GM12878 (cell line): Measurements from ENCODE around the gene JMJD4. TPM values are rescaled to one million over a fixed set of nuclear protein-coding genes. Genes with fewer than 3 reads are reported as not detected.
A peak's percentile ranks its signal among the peaks of the same experiment; 100 is the strongest.

Source experiments
- ATAC-seq: fragments of 200-7000 bp; cut with Tn5 transposase; 3 replicates; pipeline ENCODE4 v1.9.1; 2020; ENCODE audit warnings: mild to moderate bottlenecking, moderate library complexity
- BruUV-seq: library from RNA; stranded (reverse); fragments of 400-500 nt; replicated peaks from 2 replicates; lab custom pipeline; 2021; lab: Mats Ljungman, UMichigan
- CTCF ChIA-PET: fragments of 300-600 bp; sonication (Branson Sonifier 250); formaldehyde crosslinking; extraction: SDS; loops from one replicate; lab custom pipeline; 2021; ENCODE audit warnings: inconsistent platforms; lab: Yijun Ruan, JAX
- POLR2A ChIA-PET: fragments of 350-600 bp; formaldehyde crosslinking; extraction: SDS; loops from one replicate; lab custom pipeline; 2021; ENCODE audit warnings: inconsistent platforms; lab: Charles Lee
- RAD21 ChIA-PET: fragments of 300-600 bp; sonication (Branson Sonifier 250); formaldehyde crosslinking; loops from one replicate; lab custom pipeline; 2023; ENCODE audit warnings: antibody characterized with exemption; ENCODE audit not compliant: unreplicated experiment; lab: Charles Lee
- SMC1A ChIA-PET: fragments of 300-600 bp; sonication (Branson Sonifier 250); formaldehyde crosslinking; loops from one replicate; lab custom pipeline; 2023; ENCODE audit not compliant: unreplicated experiment, uncharacterized antibody; lab: Charles Lee
- DNase-seq: peaks from one replicate; pipeline ENCODE4 v3.0.0-alpha.2; 2011; ENCODE audit warnings: low read depth, low spot score
- FAIRE-seq: peaks from 3 replicates; lab custom pipeline; 2011; peaks lifted over from hg19 to GRCh38; lab: Jason Lieb, UNC
- H2AFZ ChIP-seq: 2 replicates; pipeline ENCODE4 v1.6.0; 2011; ENCODE audit warnings: low read depth, low read length, control low read depth; ENCODE audit not compliant: control insufficient read depth
- H3K27ac ChIP-seq: 2 replicates; pipeline ENCODE4 v1.5.1; 2011; ENCODE audit warnings: control low read depth; ENCODE audit not compliant: control insufficient read depth, insufficient read depth
- H3K27me3 ChIP-seq, 2 experiments: replicated peaks in 1 of 2; 2 replicates each; pipeline versions ENCODE4 v1.6.0 to v1.6.1; 2011; ENCODE audit warnings: low read length in 1 of 2; ENCODE audit not compliant: control insufficient read depth in 2 of 2, insufficient read depth in 2 of 2
- H3K36me3 ChIP-seq, 2 experiments: 2 replicates each; pipeline ENCODE4 v1.5.1; 2011; ENCODE audit warnings: low read length in 1 of 2; ENCODE audit not compliant: control insufficient read depth in 2 of 2, insufficient read depth in 2 of 2
- H3K4me1 ChIP-seq: 2 replicates; pipeline ENCODE4 v1.6.1; 2011; ENCODE audit warnings: mild to moderate bottlenecking, low read length, moderate library complexity, mixed read lengths; ENCODE audit not compliant: control insufficient read depth, insufficient read depth
- H3K4me2 ChIP-seq: 2 replicates; pipeline ENCODE4 v1.6.0; 2011; ENCODE audit warnings: control low read depth; ENCODE audit not compliant: control insufficient read depth, insufficient read depth
- H3K4me3 ChIP-seq: fragments of 200-600 bp; sonication (generic); 2 replicates; pipeline ENCODE4 v1.5.1; 2016
- H3K79me2 ChIP-seq: 2 replicates; pipeline ENCODE4 v1.6.0; 2011; ENCODE audit warnings: low read length; ENCODE audit not compliant: control insufficient read depth, insufficient read depth
- H3K9ac ChIP-seq: 2 replicates; pipeline ENCODE4 v1.8.0; 2011; ENCODE audit warnings: low read length, control low read depth, mixed read lengths; ENCODE audit not compliant: control insufficient read depth, insufficient read depth
- H3K9me3 ChIP-seq: replicated peaks from 3 replicates; pipeline ENCODE4 v1.5.1; 2011; ENCODE audit warnings: mild to moderate bottlenecking, low read length; ENCODE audit not compliant: control insufficient read depth, insufficient read depth
- H4K20me1 ChIP-seq: 2 replicates; pipeline ENCODE4 v1.6.0; 2011; ENCODE audit not compliant: control insufficient read depth, insufficient read depth
- RB1 ChIP-seq: fragments of 450-650 bp; formaldehyde crosslinking; IDR thresholded peaks from 2 replicates; pipeline ENCODE4 v1.6.1; 2017; ENCODE audit warnings: mild to moderate bottlenecking, borderline replicate concordance
- SUZ12 ChIP-seq: fragments of 200-600 bp; sonication (generic); IDR thresholded peaks from one replicate; pipeline ENCODE4 v1.6.1; 2018; ENCODE audit warnings: antibody characterized with exemption, mild to moderate bottlenecking; ENCODE audit not compliant: unreplicated experiment
- WGBS: methylation state at CpG from one replicate; pipeline ENCODE4 v1.1.6; 2016; ENCODE audit warnings: low lambda C conversion rate; ENCODE audit not compliant: insufficient replicate concordance, insufficient coverage; ENCODE audit errors: missing lambda C conversion rate; 5-methylcytosine and 5-hydroxymethylcytosine counted together
- in situ Hi-C: fragments of 300-500 bp; cut with MboI; formaldehyde crosslinking; loops from 9 replicates; pipeline ENCODE4 v1.14.3; 2018; ENCODE audit warnings: mixed read lengths
- intact Hi-C: fragments of 100-400 bp; cut with micrococcal nuclease; formaldehyde crosslinking; loops from one replicate; pipeline ENCODE4 v1.14.2; 2022; ENCODE audit not compliant: unreplicated experiment
- polyA plus RNA-seq, 11 experiments: library from polyadenylated mRNA; depleted of rRNA in 4 of 11; unstranded in 6 of 11; stranded (reverse) in 5 of 11; fragments of >200 nt; fragmentation: Nextera tagmentation in 4 of 11; fragmentation: Illumina TruSeq in 1 of 11; extraction: Ambion mirVana in 4 of 11; extraction: Trizol in 1 of 11; gene quantifications; 1 replicate in 1 of 11; 2 replicates in 10 of 11; pipeline versions ENCODE4 v1.2.1 to v1.2.3, GENCODE V29; 2011 to 2016; ENCODE audit warnings: inconsistent platforms in 2 of 11, missing spikeins in 2 of 11, low read depth in 1 of 11
- total RNA-seq, 4 experiments: library from RNA; depleted of rRNA in 3 of 4; stranded (reverse); fragments of >200 nt in 3 of 4; fragmentation: Illumina TruSeq in 1 of 4; extraction: Trizol in 1 of 4; gene quantifications; 2 replicates each; pipeline versions ENCODE4 v1.2.1 to v1.2.3, GENCODE V29; 2013 to 2021
- TF ChIP-seq, protein P1 (sequence below): fragments of 450-650 bp; conservative IDR thresholded peaks from 2 replicates; pipeline ENCODE4 v1.6.1; 2017; ENCODE audit warnings: mild to moderate bottlenecking, moderate library complexity

The JMJD4 gene
- total and polyA plus RNA-seq, 10 of the 15 experiments (the other 5 are each of a cell fraction or from before 2014, with no cell fraction given) = 0.89 to 38.3 (median 18.4) TPM

DNA sequence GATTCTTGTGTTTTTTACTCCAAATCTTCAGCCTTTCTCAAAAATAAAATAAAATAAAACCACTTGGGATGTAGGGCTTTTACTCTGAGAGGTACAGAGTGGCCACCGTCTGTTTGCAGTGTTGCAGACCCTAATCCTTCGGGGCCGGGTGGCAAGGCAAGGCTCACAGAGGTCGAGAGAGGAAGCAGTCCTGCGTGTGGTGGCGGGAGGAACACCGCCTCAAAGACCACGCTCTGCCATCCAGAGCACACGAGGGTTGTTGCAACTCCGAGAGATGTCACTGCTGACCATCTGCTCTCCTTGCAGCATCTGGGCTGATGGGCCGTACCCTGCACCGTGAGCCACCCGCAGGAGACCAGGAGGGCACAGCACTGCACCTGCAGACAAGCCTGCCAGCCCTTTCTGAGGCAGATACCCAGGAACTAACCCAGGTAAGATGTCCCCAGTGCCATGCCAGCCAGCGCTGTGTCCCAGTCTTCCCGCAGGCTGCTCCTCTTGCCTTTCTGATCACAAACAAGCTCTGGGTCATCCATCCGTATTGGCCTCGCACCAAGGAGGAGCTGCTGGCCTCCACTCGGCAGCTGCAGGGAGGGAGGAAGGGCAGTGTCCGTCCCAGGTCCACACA lies 31.7 kb upstream of the JMJD4 start:
- H3K27me3 ChIP-seq = no peaks in the 10 kb centered on the region
- ChIA-PET POLR2A (no interaction called here), SMC1A (no interaction called here), CTCF (interaction anchor here (1.0 to 1.6 kb wide), 2 partner anchors 187 to 283 kb away, joined by 3 to 4 read pairs; no protein-coding TSS in a partner anchor), RAD21 (no interaction called here)
- DNase-seq (no peak), ATAC-seq (no peak), FAIRE-seq (no peak)
- peaks cover 18 to 30% of the 10 kb centered on the region in 2 experiments for H3K36me3 ChIP-seq
- H3K9me3 ChIP-seq = no peaks in the 10 kb centered on the region
- TF ChIP-seq SUZ12 = no peak
- no peak for TF ChIP-seq RB1
- H3K27ac ChIP-seq = no peak overlapping the region
- no peak overlapping the region for H3K9ac ChIP-seq
- in situ Hi-C loops = no loop called here
- peaks cover 11% of the 10 kb centered on the region for H3K4me1 ChIP-seq
- intact Hi-C loops = loop anchor here (10.0 kb wide), 1 partner anchor 308 kb away; no protein-coding TSS in a partner anchor
- no peak overlapping the region for H3K4me2 ChIP-seq
- H2AFZ ChIP-seq = no peak overlapping the region
- no TSS peak for BruUV-seq
- 47% methylated on average over 19 of the region's 19 CpGs for WGBS
- no peak overlapping the region for H3K4me3 ChIP-seq
- no peaks in the 10 kb centered on the region; the same call in 1 of the 2 replicates for H4K20me1 ChIP-seq
- H3K79me2 ChIP-seq = no peaks in the 10 kb centered on the region; the same call in none of the 2 replicates

DNA sequence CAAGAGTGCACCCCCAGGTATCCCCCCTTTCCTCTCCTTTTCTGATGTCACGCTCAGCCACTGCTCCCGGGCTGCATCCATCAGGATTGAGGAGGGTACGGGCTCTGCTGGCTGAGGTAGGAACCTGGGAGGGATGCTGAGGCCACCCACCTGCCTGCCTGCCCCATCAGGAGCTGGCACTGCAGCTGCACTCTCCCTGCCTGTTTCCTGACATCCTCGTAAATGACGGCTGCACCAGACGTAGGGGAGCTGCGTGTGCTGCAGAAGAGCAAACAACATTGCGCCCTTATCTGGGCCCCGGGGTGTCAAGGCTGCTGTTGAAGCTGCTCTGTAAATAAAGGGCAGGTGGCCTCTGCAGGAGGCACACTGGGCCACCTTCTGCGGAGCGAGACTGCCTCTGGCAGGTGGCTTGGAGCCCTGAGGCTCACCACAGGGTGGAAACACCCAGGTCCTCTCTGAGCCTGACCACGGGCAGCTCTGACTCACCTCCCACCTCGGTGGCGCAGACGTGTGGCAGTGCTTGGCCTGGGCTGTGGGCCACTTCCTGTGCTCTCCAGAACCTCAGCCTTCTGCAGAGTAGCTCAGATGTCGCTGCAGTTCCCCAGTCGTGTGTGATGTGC lies 31.0 kb upstream of the JMJD4 start:
- Histone ChIP-seq H3K9ac (no peak overlapping the region), H3K27ac (no peak overlapping the region), H3K4me1 (peaks cover 11% of the 10 kb centered on the region), H3K79me2 (no peaks in the 10 kb centered on the region; the same call in none of the 2 replicates), H2AFZ (no peak overlapping the region), H3K27me3 (no peaks in the 10 kb centered on the region), H3K36me3 (peaks cover 24 to 34% of the 10 kb centered on the region in 2 experiments), H3K4me2 (no peak overlapping the region), H3K9me3 (no peaks in the 10 kb centered on the region), H3K4me3 (no peak overlapping the region), H4K20me1 (no peaks in the 10 kb centered on the region; the same call in 1 of the 2 replicates)
- peak; percentile 47 for ATAC-seq
- no peak for DNase-seq
- POLR2A ChIA-PET = no interaction called here
- SMC1A ChIA-PET = no interaction called here
- CTCF ChIA-PET = interaction anchor here (1.0 to 1.6 kb wide), 2 partner anchors 188 to 282 kb away, joined by 3 to 4 read pairs; no protein-coding TSS in a partner anchor
- RAD21 ChIA-PET = no interaction called here
- WGBS = 18% methylated on average over 17 of the region's 17 CpGs
- intact Hi-C loops = loop anchor here (10.0 kb wide), 1 partner anchor 309 kb away; no protein-coding TSS in a partner anchor
- TF ChIP-seq, protein P1, sequence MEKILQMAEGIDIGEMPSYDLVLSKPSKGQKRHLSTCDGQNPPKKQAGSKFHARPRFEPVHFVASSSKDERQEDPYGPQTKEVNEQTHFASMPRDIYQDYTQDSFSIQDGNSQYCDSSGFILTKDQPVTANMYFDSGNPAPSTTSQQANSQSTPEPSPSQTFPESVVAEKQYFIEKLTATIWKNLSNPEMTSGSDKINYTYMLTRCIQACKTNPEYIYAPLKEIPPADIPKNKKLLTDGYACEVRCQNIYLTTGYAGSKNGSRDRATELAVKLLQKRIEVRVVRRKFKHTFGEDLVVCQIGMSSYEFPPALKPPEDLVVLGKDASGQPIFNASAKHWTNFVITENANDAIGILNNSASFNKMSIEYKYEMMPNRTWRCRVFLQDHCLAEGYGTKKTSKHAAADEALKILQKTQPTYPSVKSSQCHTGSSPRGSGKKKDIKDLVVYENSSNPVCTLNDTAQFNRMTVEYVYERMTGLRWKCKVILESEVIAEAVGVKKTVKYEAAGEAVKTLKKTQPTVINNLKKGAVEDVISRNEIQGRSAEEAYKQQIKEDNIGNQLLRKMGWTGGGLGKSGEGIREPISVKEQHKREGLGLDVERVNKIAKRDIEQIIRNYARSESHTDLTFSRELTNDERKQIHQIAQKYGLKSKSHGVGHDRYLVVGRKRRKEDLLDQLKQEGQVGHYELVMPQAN = no peak
- in situ Hi-C loops = no loop called here
- FAIRE-seq = no peak
- no TSS peak for BruUV-seq
